GM19324 (cell line): ENCODE measurements around the gene UMODL1.

Experiments
- ATAC-seq: cut with Tn5 transposase; IDR thresholded peaks from one replicate; pipeline ENCODE4 v1.9.1; 2021; ENCODE audit warnings: mild to moderate bottlenecking, moderate library complexity; ENCODE audit not compliant: unreplicated experiment, low FRiP score

UMODL1 gene

GRCh38 chr21:42071146-42071737, at the start of gene UMODL1:
Gene UMODL1 (plus strand): TSS chr21:42071317. CDS start chr21:42071317, 0 bp downstream.
- no peak for ATAC-seq

- ATAC-seq, result no peak
These were observed 49.6 kb upstream of the UMODL1 start for GRCh38 chr21:42021371-42022090.

GRCh38 chr21:42022091-42022430, 49.1 kb upstream of the UMODL1 start:
- ATAC-seq, result no peak

- ATAC-seq, result no peak
These were observed 48.2 kb upstream of the UMODL1 start for GRCh38 chr21:42022906-42023305.

- no peak for ATAC-seq
These were observed 45.6 kb upstream of the UMODL1 start for GRCh38 chr21:42025376-42026081.

GRCh38 chr21:42026082-42026435, 45.1 kb upstream of the UMODL1 start:
- ATAC-seq, result no peak

GRCh38 chr21:42027085-42027821, 43.9 kb upstream of the UMODL1 start:
- no peak for ATAC-seq

GRCh38 chr21:42027822-42028765, 43.0 kb upstream of the UMODL1 start:
- no peak for ATAC-seq

- ATAC-seq, result no peak
These were observed 42.2 kb upstream of the UMODL1 start for GRCh38 chr21:42028766-42029425.

- no peak for ATAC-seq
These were observed 40.8 kb upstream of the UMODL1 start for GRCh38 chr21:42030311-42030710.

GRCh38 chr21:42031241-42031640, 39.9 kb upstream of the UMODL1 start:
- no peak for ATAC-seq

- no peak for ATAC-seq
These were observed 39.3 kb upstream of the UMODL1 start for GRCh38 chr21:42031816-42032215.

- ATAC-seq, result no peak
These were observed 38.9 kb upstream of the UMODL1 start for GRCh38 chr21:42032266-42032665.

GRCh38 chr21:42032968-42033367, 38.1 kb upstream of the UMODL1 start:
- ATAC-seq, result no peak

- ATAC-seq, result no peak
These were observed 34.8 kb upstream of the UMODL1 start for GRCh38 chr21:42036313-42036712.

- ATAC-seq, result no peak
These were observed 33.6 kb upstream of the UMODL1 start for GRCh38 chr21:42037516-42037915.

GRCh38 chr21:42037943-42038342, 33.2 kb upstream of the UMODL1 start:
- ATAC-seq, result no peak

GRCh38 chr21:42038393-42038792, 32.7 kb upstream of the UMODL1 start:
- no peak for ATAC-seq

GRCh38 chr21:42038826-42039425, 32.2 kb upstream of the UMODL1 start:
- no peak for ATAC-seq
